CD4-positive, alpha-beta T cell treated with Interleukin-10 for 1 hour (primary cell): ENCODE data around the gene IMMT.

Experiments used
- DNase-seq: peaks from one replicate; pipeline ENCODE4 v3.0.0-alpha.2; 2020

IMMT gene

GRCh38 chr2:86199834-86200177 is 4.5 kb upstream of the IMMT start:
- DNase-seq: no peak

- no peak for DNase-seq
Measured at GRCh38 chr2:86195808-86196387, 636 bp upstream of the IMMT start.

DNA sequence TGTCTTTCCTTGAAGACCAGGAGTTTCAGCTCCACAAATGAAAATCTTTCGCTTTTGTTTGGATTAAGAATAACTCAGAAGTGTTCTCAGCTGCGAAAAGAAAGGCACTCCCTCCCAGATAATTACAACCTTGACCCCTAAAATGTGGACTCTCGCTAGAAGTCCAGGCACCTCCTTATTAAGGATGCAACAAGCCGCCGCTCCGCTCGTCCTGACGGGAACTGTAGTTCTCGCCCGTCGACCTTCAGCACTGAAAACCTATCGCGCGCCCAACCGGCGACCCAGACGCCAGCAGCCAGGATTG is 559 bp downstream of the IMMT start:
- DNase-seq: no peak

DNA sequence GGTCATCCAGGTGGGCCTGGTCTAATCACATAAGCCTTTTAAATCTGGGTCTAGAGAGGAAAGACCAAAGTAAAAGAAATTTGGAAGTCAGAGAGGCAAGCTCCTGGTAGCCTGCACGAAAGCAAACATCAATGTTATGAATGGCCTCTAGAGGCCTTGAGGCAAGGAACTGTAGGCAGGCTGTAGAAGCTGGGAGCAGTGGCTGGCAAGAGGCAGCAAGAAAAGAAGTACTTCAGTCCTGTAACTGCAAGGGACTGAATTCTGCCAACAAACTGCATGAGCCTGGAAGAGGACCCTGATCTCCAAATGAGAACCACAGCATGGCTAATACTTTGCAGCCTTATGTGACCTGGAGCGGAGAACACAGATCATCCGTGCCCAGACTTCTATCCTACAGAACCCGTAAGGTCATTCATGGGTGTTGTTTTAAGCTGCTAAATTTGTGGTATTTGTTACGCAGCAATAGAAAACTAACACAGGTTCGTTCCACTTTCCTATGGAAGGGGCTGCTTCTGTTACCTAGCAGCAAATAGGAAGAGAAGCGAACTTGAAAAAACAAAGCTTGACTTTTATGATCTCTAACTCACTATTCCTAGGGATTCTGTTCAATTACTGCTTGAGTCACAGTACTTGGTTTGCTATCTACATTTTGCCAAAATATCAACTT is 1.2 kb downstream of the IMMT start:
- no peak for DNase-seq

- no peak for DNase-seq
Measured at GRCh38 chr2:86189782-86190416, 5.4 kb downstream of the IMMT start.

- DNase-seq: no peak
Measured at GRCh38 chr2:86186431-86186830, 8.8 kb downstream of the IMMT start.

DNA sequence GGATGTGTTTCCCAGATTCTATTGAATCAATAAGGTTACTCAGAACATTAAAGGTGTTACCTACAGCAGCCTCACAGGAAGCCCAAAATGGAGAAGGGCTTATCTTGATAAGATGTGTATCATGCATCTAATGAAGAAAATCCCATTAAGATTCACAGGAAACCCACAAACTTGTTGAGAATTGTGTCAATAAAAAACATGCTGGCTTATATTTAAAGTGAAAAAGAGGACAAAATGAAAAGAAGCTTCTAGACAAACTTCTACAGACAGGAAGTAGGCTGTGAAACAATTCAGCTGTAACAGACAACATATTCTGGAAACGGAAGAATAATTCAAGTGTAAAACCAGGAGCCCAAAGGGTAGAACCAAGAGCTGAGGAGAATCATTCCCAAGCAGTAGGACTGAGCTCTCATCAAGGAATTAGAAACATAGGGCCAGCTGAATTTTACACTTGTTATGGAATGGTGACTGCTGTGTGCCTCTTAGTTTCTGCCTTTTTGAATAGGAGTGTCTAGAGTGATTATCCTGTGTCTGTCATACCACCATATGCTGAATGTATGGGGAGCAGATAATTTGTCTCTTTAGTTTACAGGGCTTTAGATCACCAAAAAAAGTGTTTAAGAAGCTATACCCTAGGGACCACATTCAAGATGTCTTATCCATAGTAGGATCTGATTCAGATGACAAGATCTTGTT is 9.6 kb downstream of the IMMT start:
- DNase-seq: peak; percentile 59

- no peak for DNase-seq
Measured at GRCh38 chr2:86176597-86176996, 18.7 kb downstream of the IMMT start.

DNA sequence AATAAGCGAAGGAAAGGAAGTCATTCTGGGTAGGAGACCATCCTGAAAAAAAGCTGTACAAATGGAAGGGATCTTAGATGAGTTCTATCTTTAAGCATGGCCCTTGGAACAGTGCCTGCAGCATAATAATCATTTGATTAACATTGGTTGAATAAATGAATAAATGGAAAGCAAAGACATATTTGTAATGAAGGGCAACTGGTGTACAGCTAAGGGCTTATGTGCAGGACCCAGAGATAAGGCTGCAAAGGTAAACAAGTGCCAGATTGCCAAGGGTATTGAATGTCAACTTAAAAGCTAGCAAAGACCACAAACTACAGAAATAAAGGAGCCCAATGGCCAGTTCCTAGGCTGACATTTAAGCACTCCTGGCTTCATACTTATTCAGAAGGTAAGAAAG is 19.4 kb downstream of the IMMT start:
- DNase-seq: no peak

- DNase-seq: no peak
Measured at GRCh38 chr2:86174445-86174844, 20.8 kb downstream of the IMMT start.

- no peak for DNase-seq
Measured at GRCh38 chr2:86172610-86173009, 22.7 kb downstream of the IMMT start.

GRCh38 chr2:86171295-86171694 is 24.0 kb downstream of the IMMT start:
- no peak for DNase-seq

DNA sequence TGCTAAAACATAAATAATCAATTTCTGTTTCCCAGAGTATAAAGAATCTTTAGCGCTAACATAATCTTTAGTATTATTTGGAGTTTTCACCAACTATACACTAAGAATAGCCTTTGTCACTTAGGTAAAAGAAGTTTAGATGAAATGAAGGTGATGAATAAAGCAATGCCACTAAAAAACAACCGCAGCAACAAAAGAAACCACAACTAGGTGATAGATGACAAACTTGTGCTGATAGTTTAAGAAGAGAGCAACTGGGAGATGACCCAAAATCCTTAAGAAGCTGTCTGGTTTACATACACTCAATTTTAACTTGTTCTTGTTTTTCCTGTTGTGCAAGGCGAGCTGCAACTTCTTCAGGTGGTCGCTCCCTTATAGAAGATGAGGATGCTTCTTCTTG is 24.8 kb downstream of the IMMT start:
- no peak for DNase-seq

DNA sequence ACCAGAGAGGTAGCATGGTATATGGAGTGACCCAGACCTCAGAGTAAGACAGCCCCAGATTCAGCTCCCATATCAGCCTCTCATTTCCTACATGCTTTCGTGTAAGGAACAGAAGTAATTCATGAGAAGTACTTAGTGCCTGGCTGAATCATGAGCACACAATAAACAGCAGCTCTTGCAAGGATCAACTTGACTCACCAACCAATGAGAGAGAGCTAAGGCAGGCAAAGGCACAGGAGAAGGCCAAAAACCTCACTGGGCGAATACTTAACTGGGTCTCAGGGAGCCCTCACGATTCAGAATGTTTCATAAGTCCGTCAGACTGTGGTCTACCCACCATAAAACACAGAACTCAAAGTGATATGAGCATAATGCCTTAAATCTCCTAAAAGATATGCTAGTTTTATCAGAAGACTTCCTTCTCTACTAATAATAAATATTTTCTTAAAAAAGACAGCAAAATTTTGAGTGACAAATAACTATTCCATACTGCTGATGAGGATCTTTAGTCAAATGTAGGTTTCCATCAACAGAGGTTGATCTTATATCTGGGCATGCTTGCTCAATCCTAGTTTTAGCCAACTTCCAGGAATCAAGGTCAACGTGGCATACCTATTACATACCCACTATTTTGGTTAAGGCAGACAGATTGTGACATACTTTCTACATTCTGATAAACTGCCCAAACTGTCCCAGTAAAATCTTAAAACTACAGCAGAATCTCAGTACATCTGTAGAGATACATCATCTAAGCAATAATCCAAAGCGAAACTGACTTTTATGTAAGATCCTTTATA is 34.9 kb downstream of the IMMT start:
- DNase-seq: no peak

GRCh38 chr2:86158286-86158685 is 37.0 kb downstream of the IMMT start:
- DNase-seq: no peak

- no peak for DNase-seq
Measured at GRCh38 chr2:86157009-86157556, 38.2 kb downstream of the IMMT start.

- DNase-seq: no peak
Measured at GRCh38 chr2:86150502-86150901, 44.8 kb downstream of the IMMT start.

DNA sequence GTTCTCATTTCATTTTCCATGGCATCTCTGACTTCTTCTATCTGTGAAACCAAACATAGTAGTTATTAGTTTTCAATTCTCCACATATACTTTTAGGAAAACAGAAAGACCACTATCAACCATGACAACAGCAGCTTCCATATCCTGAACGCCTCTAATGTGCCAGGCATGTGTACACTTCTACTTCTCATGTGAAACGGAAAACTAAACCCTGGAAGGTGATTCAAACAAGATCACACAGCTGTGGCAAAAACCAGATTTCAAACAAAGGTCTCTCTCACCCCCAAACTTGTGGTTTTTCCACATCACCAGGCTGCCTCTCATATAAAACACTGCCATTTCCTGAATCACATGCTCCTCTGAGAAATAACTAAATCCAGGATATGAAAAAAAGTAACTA is 47.5 kb downstream of the IMMT start:
- no peak for DNase-seq

DNA sequence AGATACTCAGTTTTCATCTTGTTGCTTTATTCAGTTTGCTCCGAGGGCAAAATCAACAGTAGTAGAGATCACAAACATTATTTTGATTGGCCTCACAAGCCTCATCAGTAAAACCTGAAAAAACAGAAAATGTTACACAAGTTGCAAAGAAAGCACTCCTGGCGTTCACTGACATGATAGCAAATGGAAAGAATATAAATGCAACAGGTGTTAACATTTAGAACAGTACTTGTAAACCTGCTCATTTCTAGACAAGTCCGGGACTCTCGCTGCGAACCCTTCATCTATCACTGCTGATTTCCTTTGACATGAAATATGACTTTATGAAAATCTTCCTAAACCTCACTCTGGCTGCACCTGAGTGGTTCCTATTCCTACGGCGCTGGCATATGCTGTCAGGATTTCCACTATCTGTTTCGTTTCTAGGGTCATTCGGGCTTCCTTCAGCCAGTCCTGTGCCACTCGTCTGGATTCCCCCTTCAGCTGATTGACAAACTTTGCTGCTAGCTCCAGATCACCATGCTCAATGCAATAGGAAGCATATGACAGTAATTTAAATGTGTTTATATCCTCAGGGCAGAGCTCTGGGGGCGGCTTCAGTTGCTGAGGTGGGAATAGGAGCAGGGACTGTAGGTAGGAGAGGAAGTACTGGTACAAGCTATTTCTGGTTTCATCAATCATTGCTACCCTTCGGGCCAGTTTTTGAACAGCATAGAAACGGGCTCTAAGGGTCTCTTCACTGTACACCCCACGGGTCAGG is 51.2 kb downstream of the IMMT start:
- DNase-seq: no peak

GRCh38 chr2:86143307-86143706 is 52.0 kb downstream of the IMMT start:
- no peak for DNase-seq

DNA sequence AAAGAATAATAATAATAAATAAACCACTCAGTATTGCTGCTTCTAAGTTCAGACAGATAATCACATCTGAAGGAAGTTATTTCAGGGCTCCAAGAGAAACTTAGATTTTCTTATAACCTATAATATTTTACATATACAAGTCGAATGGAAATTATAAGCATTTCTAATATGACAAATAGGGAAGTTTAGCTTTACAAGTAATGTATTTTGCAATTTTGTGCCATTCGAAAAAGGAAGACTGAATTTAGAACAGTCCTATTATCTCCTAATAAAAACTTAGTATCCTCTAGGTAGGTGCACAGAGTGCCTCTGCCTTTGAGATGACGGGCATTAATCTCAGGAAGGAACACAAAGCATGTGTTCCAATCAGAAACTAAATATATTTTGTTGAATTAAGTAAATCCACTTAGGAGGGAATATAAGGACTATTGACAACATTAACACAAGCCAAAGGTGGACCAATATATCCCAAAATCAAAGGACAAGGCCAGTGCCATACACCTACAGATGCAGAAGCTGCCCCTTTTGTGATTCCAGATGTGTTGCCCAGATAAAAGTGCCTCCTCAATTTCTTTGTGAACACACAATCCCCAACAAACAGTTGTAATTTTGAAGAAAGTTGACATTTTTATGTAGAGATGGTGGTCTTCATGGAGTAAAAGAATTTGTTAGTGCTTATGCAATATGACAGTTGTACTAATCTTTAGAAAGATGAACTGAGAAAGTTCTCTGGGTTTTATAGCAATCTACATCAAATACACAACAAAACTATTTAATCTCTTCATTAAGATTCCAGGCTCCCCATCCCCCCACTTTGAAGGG is 52.6 kb downstream of the IMMT start:
- DNase-seq: no peak
